Chondrocyte (in vitro differentiated cells): ENCODE data around the gene EEF1AKMT3. TPM values are rescaled to one million over a fixed set of nuclear protein-coding genes. Genes with fewer than 3 reads are reported as not detected.

ENCODE experiments used
- DNase-seq: peaks from one replicate; pipeline ENCODE4 v3.0.0; 2021; ENCODE audit warnings: mixed read lengths, low spot score
- H3K27ac Mint-ChIP-seq: one replicate; pipeline ENCODE4 v1.8.0; 2021; ENCODE audit warnings: mild to moderate bottlenecking, moderate library complexity, mixed read lengths; ENCODE audit not compliant: unreplicated experiment
- H3K27me3 Mint-ChIP-seq: 2 replicates; pipeline ENCODE4 v1.8.0; 2021; ENCODE audit warnings: low read depth, mixed read lengths
- H3K36me3 Mint-ChIP-seq: 2 replicates; pipeline ENCODE4 v1.8.0; 2021; ENCODE audit warnings: low read depth, mixed read lengths
- H3K4me1 Mint-ChIP-seq: 2 replicates; pipeline ENCODE4 v1.8.0; 2021; ENCODE audit warnings: low read depth, mild to moderate bottlenecking, mixed read lengths
- H3K4me3 Mint-ChIP-seq: one replicate; pipeline ENCODE4 v1.8.0; 2021; ENCODE audit warnings: mild to moderate bottlenecking, moderate library complexity, mixed read lengths; ENCODE audit not compliant: unreplicated experiment
- H3K9me3 Mint-ChIP-seq: 2 replicates; pipeline ENCODE4 v1.8.0; 2021; ENCODE audit warnings: low read depth, mixed read lengths
- CTCF ChIP-seq: fragments of 200-600 bp; sonication (generic); IDR thresholded peaks from 2 replicates; pipeline ENCODE4 v1.5.0; 2021; ENCODE audit warnings: antibody characterized with exemption, mild to moderate bottlenecking, moderate library complexity
- total RNA-seq: library from RNA; stranded (reverse); gene quantifications from 3 replicates; pipeline ENCODE4 v1.2.1, GENCODE V29; 2021

EEF1AKMT3 gene
- total RNA-seq, 1 donor from 2014 or later = 13.6 TPM

- peaks cover 39% of the 10 kb centered on the region for H3K4me1 Mint-ChIP-seq
- peak overlapping the region; percentile 98 for H3K27ac Mint-ChIP-seq
- no peak for TF ChIP-seq CTCF
- H3K27me3 Mint-ChIP-seq = no peaks in the 10 kb centered on the region
- H3K36me3 Mint-ChIP-seq = peaks cover 27% of the 10 kb centered on the region
- no peaks in the 10 kb centered on the region for H3K9me3 Mint-ChIP-seq
- DNase-seq = no peak
- H3K4me3 Mint-ChIP-seq = peak overlapping the region; percentile 92
Measured at GRCh38 chr12:57750561-57751431, 21.6 kb upstream of the EEF1AKMT3 start.

DNA sequence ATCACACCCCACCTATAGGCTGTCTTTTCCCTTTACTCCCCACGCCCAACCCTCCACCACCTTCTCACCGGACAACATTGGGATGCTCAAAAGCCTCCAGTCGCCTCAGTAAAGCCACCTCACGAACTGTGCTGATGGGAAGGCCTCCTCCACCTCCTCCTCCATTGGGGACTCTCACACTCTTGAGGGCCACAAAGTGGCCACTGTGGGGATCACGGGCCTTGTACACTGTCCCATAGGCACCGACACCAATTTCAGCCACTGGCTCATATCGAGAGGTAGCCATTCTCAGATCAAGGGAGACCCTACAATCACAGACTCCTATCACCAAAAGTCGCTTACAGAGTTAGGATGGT is 21.0 kb upstream of the EEF1AKMT3 start:
- H3K9me3 Mint-ChIP-seq = no peaks in the 10 kb centered on the region
- H3K4me3 Mint-ChIP-seq = peak overlapping the region; percentile 92
- no peak for DNase-seq
- H3K27ac Mint-ChIP-seq = peak overlapping the region; percentile 98
- H3K27me3 Mint-ChIP-seq = no peaks in the 10 kb centered on the region
- H3K4me1 Mint-ChIP-seq = peaks cover 37% of the 10 kb centered on the region
- TF ChIP-seq CTCF = no peak
- peaks cover 25% of the 10 kb centered on the region for H3K36me3 Mint-ChIP-seq

DNA sequence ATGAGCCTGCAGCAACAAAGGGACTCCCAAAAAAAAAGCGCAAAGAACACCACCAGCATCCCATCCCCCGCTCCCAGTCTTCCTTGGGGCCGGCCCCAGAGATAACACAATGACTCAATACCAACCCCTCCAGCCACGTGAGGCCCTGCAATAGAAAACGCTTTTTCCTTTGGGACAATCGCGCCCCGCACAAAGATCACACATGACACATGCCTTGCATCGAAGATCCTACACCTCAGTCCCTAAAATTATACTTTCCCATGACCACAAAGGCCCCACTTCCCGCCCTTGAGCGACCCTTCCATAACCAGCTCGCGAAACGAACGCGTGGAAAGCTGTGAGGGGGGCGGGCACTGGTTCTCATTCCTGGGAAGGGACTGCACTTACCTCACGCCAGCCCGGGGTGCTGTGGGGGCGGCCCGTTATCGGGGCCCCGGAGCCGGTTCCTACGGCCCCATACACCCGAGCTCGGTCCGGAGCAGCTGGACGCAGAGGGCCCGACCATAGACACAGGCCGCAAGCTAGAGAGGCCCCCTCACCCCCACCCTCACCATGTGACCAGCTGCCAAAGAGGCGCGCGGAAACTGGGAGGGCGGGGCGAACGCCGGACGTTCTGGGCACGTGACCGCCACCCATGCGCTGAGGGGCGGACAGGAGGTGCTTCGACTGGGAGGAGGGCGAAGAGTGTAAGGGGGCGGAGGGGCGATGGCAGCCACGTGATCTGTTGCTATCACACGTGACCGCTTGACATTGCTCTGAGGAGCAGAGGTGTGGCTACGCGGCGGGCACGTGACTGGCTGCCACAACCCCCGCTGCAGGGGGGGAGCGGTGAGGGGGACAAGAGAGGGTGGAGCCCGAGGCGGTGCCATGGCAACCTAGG is 20.4 kb upstream of the EEF1AKMT3 start, which contains the start of gene CDK4:
TSS of gene CDK4 (minus strand) at position 523 of the 880 bp plus-strand sequence. CDS start 593 bp downstream, outside the sequence.
- peak; percentile 100 for DNase-seq
- Mint-ChIP-seq H3K9me3 (no peaks in the 10 kb centered on the region), H3K27me3 (no peaks in the 10 kb centered on the region), H3K4me1 (peaks cover 43% of the 10 kb centered on the region), H3K27ac (peak within 1 kb of the TSS; percentile 98), H3K36me3 (peaks cover 21% of the 10 kb centered on the region), H3K4me3 (peak within 1 kb of the TSS; percentile 92)
- TF ChIP-seq CTCF = no peak

DNA sequence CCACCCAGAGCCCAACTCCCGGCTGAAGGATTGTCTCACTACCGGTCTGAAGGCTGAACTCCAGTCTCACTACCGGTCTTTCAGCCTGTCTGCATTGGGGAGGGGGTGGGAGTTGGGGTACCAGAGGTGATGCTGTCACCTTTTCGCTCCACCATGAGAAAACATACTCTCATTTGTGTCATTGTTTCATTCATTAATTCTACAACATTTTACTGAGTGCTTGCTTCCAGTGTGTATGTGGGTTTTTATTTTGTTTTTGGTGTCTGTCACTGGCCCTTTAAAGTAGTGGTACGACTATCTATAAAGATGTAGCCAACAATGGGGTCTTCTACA is 19.8 kb upstream of the EEF1AKMT3 start:
- DNase-seq = no peak
- no peaks in the 10 kb centered on the region for H3K27me3 Mint-ChIP-seq
- TF ChIP-seq CTCF = no peak
- H3K4me1 Mint-ChIP-seq = peaks cover 44% of the 10 kb centered on the region
- H3K36me3 Mint-ChIP-seq = peaks cover 18% of the 10 kb centered on the region
- H3K27ac Mint-ChIP-seq = peak overlapping the region; percentile 98
- peak overlapping the region; percentile 92 for H3K4me3 Mint-ChIP-seq
- H3K9me3 Mint-ChIP-seq = no peaks in the 10 kb centered on the region

GRCh38 chr12:57753756-57754337 is 18.6 kb upstream of the EEF1AKMT3 start:
- Mint-ChIP-seq H3K9me3 (no peaks in the 10 kb centered on the region), H3K4me1 (peaks cover 44% of the 10 kb centered on the region), H3K27ac (peak overlapping the region; percentile 72), H3K4me3 (peak overlapping the region; percentile 88), H3K27me3 (no peaks in the 10 kb centered on the region), H3K36me3 (peaks cover 18% of the 10 kb centered on the region)
- no peak for DNase-seq
- no peak for TF ChIP-seq CTCF
